ENCODE data around the gene VEZT.
"Not testable (repeated sequence)": the region's sequence is repeated elsewhere in the genome, so short reads cannot be mapped to it uniquely, and the experiment has no call there.

VEZT gene

DNA sequence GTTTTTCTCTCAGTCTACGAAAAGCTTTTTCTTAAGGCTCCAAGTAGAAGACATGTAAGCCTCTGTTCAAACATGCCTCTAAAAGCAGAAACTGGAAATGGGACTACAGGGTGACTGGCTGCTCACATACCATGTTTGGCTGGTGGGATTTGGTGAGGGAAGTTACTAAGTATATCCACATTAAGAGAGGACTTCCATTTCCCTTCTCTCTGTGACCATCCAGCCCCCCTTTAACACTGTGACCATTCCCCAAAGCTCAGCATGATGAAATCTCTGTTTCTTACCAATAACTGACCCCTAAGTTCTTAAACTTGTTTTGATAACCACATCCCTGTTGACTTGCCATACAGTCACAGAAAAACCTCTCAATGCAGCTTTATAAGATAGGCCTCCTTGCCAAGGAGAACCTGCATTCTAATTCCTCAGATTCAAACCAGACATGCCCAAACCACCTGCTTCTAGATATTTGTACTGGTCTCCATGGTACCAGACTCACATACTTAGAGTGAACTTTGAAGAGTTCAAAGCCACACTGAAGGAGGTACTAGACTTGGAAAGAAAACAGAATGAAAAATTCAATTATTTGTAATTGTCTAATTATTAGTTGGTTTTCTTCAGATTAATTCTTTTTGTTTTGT is 102.2 kb downstream of the VEZT start:
- no peak for DNase-seq (ENCODE audit: low read depth)

DNA sequence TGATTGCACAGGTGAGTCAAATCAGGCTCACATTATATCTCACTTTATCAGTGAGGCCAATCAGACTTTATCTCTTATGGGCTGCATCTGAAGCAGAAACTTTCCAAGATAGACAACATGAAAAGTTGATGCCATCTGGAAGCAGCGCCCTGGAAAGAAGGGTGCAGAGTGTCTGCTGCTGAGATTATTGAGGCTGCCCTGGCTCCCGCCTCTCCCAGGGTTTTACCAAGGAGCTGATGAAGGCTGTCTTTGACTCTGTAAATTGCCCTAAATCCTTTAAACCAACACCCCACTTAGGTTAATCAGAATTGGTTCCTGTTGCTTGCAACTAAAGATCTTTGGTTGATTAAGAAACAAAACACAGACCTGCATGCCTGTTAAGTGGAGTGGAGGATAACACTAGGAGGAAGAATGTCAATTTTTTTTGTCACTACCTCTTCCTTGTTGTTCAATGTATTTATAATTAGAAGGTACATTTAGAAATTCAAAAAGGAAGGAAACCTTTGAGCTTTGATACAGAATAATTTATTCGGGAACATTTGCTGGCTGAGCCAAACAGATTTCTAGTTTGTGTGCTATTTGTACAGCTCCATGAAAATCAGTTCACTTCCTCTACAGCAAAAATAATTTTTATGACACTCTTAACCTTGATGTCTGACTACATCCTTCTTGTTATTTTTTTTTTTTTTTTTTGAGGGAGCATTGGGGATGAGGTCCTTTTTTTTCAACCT is 104.1 kb downstream of the VEZT start:
- no peak for DNase-seq (ENCODE audit: low read depth)

DNA sequence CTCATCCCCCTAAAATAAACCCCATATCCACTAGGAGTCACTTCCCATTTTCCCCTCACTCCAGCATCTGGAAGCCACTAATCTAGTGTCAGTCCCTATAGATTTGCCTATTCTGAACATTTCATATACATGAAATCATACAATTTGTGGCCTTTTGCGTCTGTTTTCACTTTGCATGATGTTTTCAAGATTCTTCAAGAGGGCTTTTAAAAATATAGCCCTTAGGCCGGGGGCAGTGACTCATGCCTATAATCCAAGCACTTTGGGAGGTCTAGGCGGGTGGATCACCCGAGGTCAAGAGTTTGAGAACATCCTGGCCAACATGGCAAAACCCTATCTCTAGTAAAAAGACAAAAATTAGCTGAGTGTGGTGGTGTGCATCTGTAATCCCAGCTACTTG is 104.7 kb downstream of the VEZT start:
- peak; percentile 58 for DNase-seq (ENCODE audit: low read depth)

DNA sequence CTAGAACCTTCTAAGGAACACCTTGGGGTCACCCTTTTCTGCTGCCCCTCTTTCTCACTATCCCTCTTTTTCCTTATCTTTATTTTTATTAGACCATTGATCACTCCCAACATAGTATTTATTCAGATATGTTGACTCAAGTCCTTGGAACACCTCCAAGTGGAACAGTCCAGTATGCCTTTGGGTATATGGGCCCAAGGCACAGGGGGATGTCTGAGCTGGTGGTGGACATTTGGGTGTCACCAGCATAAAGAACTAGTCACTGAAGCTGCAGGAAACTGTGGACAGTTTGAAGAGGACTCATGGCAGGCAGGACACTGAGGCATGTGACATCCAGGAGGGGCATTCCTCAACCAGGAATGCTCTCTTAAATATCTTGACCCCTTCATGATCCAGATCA is 105.6 kb downstream of the VEZT start:
- no peak for DNase-seq (ENCODE audit: low read depth)

DNA sequence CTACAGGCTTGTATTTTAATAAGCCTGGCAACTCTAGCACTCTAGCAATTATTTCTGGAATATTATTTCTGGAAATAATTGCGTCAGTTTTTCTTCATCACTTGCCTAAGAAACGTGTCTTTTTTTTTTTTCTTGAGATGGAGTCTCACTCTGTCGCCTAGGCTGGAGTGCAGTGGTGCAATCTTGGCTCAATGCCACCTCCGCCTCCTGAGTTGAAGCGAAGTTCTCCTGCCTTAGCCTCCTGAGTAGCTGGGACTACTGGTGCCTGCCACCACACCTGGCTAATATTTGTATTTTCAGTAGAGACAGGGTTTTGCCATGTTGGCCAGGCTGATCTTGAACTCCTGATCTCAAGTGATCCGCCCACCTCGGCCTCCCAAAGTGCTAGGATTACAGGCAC is 106.6 kb downstream of the VEZT start:
- DNase-seq (ENCODE audit: low read depth): not testable (repeated sequence)

DNA sequence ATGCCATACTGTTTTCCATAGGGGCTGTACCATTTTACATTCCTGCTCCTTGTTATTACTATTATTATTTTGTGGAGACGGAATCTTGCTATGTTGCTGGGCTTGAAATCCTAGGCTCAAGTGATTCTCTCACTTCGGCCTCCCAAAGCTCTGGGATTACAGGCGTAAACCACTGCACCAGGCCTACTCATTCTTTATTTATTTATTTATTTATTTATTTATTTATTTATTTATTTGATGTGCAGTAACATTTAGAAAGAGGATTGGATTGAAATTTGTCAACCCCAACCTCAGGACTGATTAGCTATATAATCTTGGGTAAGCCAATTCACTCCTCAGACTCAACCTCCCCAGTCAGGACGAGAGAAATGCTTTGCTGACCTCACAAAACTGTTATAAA is 107.9 kb downstream of the VEZT start:
- no peak for DNase-seq (ENCODE audit: low read depth)

DNA sequence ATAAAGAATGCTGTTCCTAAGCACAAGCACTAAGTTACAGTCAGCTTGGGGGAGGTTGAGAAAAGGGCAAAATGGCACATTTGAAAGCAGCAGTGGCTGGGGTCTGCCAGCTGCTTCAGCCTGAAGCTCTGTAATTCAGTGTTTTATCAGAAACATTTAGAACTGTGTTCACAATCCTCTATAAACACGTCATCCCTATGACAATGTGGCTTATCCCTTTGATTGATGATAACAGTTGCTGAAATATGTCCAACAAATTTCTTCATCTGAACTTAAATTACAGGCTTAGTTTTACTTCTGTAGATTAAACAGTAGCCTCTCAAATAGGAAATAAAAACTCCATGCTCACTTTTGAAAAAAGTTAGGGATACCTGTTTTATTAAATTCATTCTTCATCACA is 108.8 kb downstream of the VEZT start:
- DNase-seq (ENCODE audit: low read depth): no peak

DNA sequence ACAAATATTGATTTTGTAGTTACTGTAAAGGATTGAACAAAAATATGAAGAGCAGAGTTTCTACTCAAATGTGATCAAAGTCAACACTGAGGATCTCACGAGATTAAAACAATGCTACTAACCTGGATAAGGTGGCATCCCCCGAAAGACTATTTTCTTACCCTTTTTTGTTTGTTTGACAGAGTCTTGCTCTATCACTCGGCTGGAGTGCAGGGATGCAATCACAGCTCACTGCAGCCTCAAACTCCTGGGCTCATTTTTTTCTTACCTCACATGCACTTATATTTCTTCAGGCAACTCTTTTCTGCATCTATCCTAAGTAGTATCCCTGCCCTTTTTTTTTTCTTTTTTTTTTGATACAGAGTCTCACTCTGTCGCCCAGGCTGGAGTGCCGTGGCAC is 109.2 kb downstream of the VEZT start:
- no peak for DNase-seq (ENCODE audit: low read depth)

DNA sequence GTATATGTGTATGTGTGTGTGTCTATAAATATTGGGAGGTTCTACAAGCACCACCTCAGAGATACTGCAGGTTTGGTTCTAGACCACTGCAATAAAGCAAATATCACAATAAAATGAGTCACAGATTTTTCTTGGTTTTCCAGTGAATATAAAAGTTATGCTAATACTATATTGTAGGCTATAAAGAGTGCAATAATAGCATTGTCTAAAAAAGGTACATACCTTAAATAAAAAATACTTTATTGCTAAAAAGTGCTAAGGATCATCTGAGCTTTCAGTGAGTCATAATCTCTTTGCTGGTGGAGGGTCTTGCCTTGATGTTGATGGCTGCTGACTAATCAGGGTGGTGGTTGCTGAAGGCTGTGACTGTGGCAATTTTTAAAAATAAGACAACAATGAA is 111.1 kb downstream of the VEZT start:
- DNase-seq (ENCODE audit: low read depth): no peak

DNA sequence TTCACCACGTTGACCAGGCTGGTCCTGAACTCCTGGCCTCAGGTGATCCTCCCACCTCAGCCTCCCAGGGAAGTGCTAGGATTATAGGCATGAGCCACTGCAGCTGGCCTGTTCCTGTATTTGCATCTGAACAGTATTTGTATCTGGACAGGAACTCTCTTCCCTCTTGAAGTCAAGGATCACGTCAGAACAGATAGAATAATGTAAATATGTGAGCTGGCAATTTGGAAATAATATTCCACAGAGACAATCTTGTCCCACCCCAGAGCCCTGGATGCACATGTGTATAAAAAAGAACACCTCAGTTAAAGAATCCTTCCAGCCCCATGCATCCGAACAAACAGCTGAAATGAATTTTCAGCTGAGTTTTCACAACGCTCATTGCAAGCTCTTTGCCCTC is 118.3 kb downstream of the VEZT start:
- DNase-seq (ENCODE audit: low read depth): no peak

DNA sequence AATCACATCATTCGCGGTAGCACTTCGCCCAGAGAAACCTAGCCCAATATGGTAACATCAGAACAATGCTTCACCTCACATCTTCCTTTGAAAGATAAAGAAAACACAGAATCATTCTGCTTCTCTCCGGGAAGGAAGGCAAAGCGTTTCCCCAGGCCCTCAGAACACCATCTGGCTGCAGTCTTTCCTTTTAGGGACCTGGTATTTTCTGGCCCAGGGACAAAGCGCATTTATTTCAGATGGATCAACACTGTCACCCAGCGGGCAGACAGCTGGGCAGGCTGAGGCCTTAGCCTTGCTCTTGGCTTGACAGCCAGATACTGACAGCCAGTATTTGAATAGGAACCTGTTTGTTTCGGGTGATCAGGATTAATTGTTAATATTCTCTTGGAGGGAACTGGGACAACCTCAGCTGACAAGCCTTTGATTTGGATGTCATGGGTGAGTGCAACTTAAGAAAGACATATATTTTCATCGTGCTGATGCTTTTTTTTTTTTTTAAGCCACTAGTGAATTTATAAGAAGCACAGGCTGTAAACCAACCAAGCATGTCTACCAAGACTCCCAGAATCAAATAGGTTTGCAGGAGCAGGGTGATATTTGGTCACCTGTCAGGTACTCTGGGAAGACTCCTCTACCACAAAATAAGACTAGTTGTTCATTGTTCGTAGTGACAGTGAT is 118.9 kb downstream of the VEZT start:
- DNase-seq (ENCODE audit: low read depth): no peak

DNA sequence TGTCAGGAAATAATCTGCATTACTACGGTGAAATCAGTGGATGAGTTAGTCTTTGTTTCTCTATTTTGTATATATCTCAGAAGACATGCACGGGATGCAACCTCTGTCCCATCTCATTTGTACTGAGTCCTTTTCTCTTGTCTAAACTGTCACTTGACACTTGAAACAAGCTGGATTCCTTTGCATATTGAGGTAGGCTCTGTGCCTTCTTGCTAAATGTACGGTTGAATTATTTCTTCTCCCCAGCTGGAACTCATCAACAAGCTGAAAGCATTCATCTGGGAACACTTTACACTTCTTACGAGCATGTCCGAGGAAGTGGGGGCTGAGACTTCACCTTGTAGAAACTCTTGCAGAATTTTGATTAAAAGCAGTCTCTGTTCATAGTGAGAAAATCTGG is 119.5 kb downstream of the VEZT start:
- no peak for DNase-seq (ENCODE audit: low read depth)

DNA sequence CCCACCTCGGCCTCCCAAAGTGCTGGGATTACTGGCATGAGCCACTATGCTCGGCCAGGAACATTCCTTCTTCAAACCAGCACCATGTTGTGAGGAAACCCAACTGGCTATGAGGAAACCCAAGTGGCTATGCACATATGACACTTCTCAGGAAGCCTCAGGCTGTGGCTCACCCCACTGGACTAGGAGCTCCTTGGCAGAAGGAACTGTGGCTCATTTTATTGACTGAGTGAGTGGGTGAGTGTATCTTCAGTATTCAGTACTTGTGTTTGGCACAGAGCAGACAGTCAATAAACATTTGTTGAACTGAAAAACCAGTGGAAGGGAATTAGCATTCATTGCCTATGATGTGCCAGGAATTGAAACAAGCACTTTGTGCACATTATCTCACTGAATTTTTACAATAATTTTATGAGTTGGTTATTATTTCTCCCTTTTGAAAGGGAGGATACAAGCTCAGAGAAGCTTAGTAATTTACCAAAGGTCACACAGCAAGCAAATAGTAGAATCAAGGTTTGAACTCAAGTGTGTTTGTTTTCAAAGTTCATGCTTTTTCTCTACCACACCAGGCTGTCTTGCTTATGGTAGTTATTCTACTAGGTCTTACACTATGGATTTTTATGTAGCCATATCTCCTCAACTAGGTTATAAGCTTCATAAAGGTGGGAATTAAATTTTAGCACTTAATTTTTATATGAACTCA is 121.6 kb downstream of the VEZT start:
- no peak for DNase-seq (ENCODE audit: low read depth)

DNA sequence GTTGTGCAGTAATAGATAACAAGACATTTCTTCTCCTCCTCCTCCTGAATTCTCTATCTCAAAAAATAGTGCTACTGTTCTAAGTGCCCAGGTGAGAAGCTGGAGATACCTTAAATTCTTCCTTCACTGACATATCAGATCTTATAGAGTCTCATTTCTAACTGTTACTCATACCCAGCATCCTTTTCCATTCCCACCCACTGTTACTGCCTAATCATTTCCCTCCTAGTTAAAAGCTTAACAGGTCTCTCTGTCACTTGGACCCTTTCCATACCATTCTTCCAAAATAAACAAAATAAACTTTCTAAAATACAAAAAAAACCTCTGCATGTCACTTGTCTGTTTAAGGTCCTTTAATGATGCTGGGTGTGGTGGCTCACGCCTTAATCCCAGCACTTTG is 124.4 kb downstream of the VEZT start:
- no peak for DNase-seq (ENCODE audit: low read depth)

DNA sequence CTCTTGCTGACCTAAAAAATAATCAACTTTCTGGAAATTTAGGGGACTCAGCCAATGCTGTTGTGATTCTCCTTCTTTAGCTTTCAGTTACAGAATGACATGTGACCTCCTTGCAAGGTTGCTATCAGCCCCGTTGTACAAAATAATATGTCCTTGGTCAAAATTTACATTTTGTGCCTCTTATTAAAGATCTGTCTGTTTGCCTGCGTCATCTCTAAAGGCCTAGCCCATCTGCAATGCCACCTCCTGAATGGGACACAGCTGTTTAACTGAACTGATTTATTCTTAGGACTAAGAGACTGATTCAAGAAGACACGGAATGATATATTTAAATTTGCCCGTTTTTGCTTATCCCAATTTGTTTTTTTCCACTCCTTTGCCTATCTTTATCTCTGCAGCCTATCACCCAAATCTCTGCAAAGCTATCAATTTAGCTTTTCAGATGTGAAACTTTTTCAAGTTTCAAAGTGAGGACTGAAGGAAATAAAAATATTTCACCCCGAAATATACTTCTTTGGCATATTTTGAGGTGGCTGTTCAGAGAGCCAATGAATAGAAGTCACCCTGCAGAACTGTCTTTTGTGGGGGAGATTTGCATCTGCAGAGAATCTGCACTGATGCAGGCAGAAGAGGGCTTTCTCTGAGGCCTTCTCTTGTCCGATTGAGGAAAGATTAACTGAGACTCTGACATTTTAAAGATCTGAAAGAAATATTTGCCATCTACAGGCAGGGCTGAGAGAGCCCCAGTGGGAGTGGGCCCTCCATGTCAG is 126.0 kb downstream of the VEZT start:
- no peak for DNase-seq (ENCODE audit: low read depth)

DNA sequence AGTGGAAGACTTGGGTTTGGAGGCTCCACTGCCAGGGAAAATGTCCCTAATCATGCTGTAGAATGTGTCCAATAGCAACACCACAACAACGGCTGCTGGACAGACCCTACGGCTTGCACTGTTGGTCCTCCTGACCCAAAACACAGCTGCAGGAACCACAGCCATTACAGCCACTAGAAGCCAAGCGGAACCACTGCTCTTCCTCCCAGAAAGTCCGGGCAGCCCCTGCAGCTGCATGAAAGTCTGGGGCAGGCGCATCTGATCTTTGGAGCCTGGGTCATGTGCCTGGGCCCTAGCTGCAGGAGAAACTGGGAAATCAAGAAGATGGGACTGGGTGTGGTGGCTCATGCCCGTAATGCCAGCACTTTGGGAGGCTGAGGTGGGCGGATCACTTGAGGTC is 131.7 kb downstream of the VEZT start:
- DNase-seq (ENCODE audit: low read depth): no peak

DNA sequence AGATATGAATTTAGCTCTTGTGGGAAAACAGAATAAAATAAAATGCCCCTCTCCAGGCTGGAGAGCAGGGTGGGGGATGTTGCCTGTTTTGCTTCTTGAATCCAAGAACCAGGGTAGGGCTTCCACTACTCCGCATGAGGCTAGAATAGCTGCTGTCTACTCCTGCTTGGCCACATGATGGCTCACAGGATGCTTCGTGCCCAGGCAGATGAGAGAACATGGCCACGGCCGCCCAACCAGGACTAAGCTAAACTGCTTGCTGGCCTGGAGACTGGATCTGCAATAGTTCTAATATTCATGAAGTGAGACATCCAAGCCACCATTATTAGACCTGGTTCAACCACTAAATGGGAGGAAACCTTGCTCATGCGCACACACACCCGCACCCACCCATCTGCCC is 134.1 kb downstream of the VEZT start:
- DNase-seq (ENCODE audit: low read depth): no peak

Measured in HS-5 (cell line).